Esophagus squamous epithelium (tissue), 5 donors: Measurements from ENCODE around the gene CNOT2. TPM values are rescaled to one million over a fixed set of nuclear protein-coding genes. Genes with fewer than 3 reads are reported as not detected.
A peak's percentile ranks its signal among the peaks of the same experiment; 100 is the strongest.

ENCODE experiments used
- DNase-seq: peaks from one replicate; lab custom pipeline; 2025; lab: John Stamatoyannopoulos, UW
- H3K27ac ChIP-seq, 4 donors: fragments of 200-600 bp; sonication (generic); one replicate each; pipeline ENCODE4 v1.5.1; 2016 to 2019; ENCODE audit warnings: mild to moderate bottlenecking in 1 of 4
- H3K27me3 ChIP-seq, 4 donors: fragments of 200-600 bp; sonication (generic); 1 replicate in 3 of 4; 2 replicates in 1 of 4; pipeline versions ENCODE4 v1.5.1 to v1.6.0; 2017 to 2021; ENCODE audit warnings: antibody characterized with exemption in 1 of 4
- H3K36me3 ChIP-seq, 3 donors: fragments of 200-600 bp; sonication (generic); one replicate each; pipeline ENCODE4 v1.5.1; 2016 to 2019
- H3K4me1 ChIP-seq, 3 donors: fragments of 200-600 bp; sonication (generic); one replicate each; pipeline ENCODE4 v1.5.1; 2017 to 2019
- H3K4me3 ChIP-seq, 4 donors: fragments of 200-600 bp; sonication (generic); 1 replicate in 3 of 4; 2 replicates in 1 of 4; pipeline ENCODE4 v1.5.1; 2016 to 2019; ENCODE audit warnings: mild to moderate bottlenecking in 2 of 4, moderate library complexity in 1 of 4
- H3K9me3 ChIP-seq, 3 donors: fragments of 200-600 bp; sonication (generic); one replicate each; pipeline ENCODE4 v1.5.1; 2016 to 2019
- CTCF ChIP-seq, 6 experiments: fragments of 450-650 bp in 4 of 6; fragments of 200-600 bp in 2 of 6; sonication (generic) in 2 of 6; IDR thresholded peaks; one replicate each; pipeline ENCODE4 v1.5.1; 2016 to 2019; ENCODE audit warnings: antibody characterized with exemption in 6 of 6, mild to moderate bottlenecking in 4 of 6, moderate library complexity in 4 of 6
- POLR2A ChIP-seq, 4 donors: fragments of 450-650 bp; IDR thresholded peaks; one replicate each; pipeline ENCODE4 v1.6.1; 2017; ENCODE audit warnings: antibody characterized with exemption in 4 of 4, mild to moderate bottlenecking in 4 of 4, moderate library complexity in 3 of 4
- WGBS, 2 donors: methylation state at CpG; one replicate each; pipeline ENCODE4 v1.1.5; 2018; 5-methylcytosine and 5-hydroxymethylcytosine counted together
- intact Hi-C: fragments of 100-400 bp; cut with DNase I; formaldehyde crosslinking; loops from one replicate; pipeline ENCODE4 v1.15.0; 2022
- total RNA-seq, 4 donors: library from RNA; depleted of rRNA; stranded (reverse); fragments of >200 nt; gene quantifications; one replicate each; pipeline ENCODE4 v1.1.0, GENCODE V29; 2016
- donor health status: DM: yes; HTN: yes; CAD: no.

Gene CNOT2, protein sequence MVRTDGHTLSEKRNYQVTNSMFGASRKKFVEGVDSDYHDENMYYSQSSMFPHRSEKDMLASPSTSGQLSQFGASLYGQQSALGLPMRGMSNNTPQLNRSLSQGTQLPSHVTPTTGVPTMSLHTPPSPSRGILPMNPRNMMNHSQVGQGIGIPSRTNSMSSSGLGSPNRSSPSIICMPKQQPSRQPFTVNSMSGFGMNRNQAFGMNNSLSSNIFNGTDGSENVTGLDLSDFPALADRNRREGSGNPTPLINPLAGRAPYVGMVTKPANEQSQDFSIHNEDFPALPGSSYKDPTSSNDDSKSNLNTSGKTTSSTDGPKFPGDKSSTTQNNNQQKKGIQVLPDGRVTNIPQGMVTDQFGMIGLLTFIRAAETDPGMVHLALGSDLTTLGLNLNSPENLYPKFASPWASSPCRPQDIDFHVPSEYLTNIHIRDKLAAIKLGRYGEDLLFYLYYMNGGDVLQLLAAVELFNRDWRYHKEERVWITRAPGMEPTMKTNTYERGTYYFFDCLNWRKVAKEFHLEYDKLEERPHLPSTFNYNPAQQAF
- total RNA-seq: 100 to 1,000 TPM in 1 of 4 donors, 10 to 100 TPM in 3; 77.0 to 138 (median 90.1) TPM

DNA sequence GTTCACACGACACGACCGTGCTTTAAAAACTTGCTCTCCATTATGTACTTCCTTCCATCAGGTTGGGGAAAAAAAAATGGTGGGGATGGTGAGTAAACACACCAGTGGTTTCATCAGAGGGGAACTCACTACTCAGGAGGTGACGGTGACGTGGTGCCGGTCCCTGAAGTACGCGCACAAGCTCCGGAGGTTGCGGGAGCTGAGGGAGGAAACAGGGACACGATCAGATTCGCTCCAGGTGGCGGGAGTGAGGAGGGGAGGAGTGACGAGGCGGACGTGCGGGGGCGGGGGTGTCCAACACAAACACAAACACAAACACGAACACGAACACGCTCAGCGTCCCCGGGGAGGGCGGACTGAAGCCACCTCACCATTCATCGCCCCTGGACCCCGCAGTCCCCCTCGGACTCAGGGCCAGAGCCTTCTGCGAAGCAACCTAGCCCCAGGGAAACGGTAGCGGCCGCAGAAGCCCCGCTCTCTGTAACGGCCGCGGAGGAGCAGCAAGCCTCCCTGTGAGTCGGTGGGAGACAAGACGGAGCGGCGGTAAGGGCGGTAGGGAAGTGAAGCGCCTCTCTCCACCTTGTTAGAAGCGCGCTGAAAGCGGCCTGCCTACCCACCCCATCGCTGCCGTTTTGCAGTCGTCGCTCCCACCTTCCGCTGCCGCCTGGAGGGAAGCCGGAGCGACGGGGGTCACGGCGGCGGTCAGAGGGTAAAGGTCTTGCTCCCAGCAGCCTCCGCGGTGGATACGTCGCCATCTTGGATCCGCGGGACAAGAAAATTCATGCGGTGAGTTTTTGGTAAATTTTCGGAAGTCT is at the start of gene CNOT2:
TSS of gene CNOT2 (plus strand) at position 739 of the 815 bp plus-strand sequence. CDS start 34,794 bp downstream, outside the sequence.
- intact Hi-C loops: no loop called here
- Histone ChIP-seq H3K27me3 (no peaks in the 10 kb centered on the region), H3K9me3 (no peaks in the 10 kb centered on the region), H3K4me3 (peak within 1 kb of the TSS; percentile 61 to 99 (median 92)), H3K36me3 (peaks cover 0 to 33% (median 3%) of the 10 kb centered on the region in 3 donors), H3K4me1 (peaks cover under 1 to 60% (median 18%) of the 10 kb centered on the region in 3 donors), H3K27ac (peak within 1 kb of the TSS; percentile 96 to 99 (median 98))
- peak; percentile 33 for DNase-seq
- no peak for TF ChIP-seq CTCF (IDR thresholded peaks at IDR 0.05)
- TF ChIP-seq POLR2A (IDR thresholded peaks at IDR 0.05): peak in 2 of 4 donors; percentile 20 to 52
- WGBS, 2 donors: 0% methylated on average over 17 to 18 of the region's 64 CpGs

- no peaks in the 10 kb centered on the region for H3K4me1 ChIP-seq
Observed at GRCh38 chr12:70194076-70194475, 49.2 kb upstream of the CNOT2 start.

GRCh38 chr12:70196811-70197281 is 46.4 kb upstream of the CNOT2 start:
- Histone ChIP-seq H3K36me3 (no peaks in the 10 kb centered on the region), H3K27ac (no peak overlapping the region), H3K4me3 (no peak overlapping the region), H3K27me3 (no peaks in the 10 kb centered on the region), H3K4me1 (no peaks in the 10 kb centered on the region), H3K9me3 (no peaks in the 10 kb centered on the region)
- no peak for DNase-seq
- 68 to 88% methylated on average over 1 of the region's 1 CpG for WGBS, 2 donors
- intact Hi-C loops: no loop called here
- TF ChIP-seq CTCF (IDR thresholded peaks at IDR 0.05) (no peak), POLR2A (IDR thresholded peaks at IDR 0.05) (no peak)

More at GRCh38 chr12:70194076-70194475, 49.2 kb upstream of the CNOT2 start:
- Histone ChIP-seq H3K27me3 (no peaks in the 10 kb centered on the region), H3K9me3 (no peaks in the 10 kb centered on the region), H3K36me3 (no peaks in the 10 kb centered on the region), H3K27ac (no peak overlapping the region), H3K4me3 (no peak overlapping the region)
- TF ChIP-seq CTCF (IDR thresholded peaks at IDR 0.05): no peak
- no peak for TF ChIP-seq POLR2A (IDR thresholded peaks at IDR 0.05)
- intact Hi-C loops: no loop called here
- DNase-seq: no peak

DNA sequence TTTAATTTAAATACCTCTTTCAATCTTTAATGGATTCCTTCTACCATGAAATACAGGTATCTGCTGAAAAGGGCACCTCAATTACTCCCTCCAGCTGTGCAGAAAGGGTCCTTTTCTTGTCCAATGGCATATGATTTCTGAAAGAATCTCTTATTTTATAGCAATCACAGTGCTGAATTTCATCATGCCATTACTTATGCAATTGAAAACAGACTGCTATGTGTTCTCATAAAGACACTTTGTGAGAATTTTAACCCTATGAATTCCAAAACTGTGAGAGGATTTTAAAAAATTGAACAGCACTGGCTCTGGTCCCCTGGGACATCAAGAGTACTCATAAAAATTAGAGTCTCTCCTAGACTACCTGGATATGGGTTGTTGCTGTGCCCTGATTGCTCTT is 45.9 kb upstream of the CNOT2 start:
- no peaks in the 10 kb centered on the region for H3K27me3 ChIP-seq
- H3K36me3 ChIP-seq: no peaks in the 10 kb centered on the region
- H3K4me1 ChIP-seq: no peaks in the 10 kb centered on the region
- intact Hi-C loops: no loop called here
- H3K9me3 ChIP-seq: no peaks in the 10 kb centered on the region
- TF ChIP-seq CTCF (IDR thresholded peaks at IDR 0.05): no peak
- no peak overlapping the region for H3K27ac ChIP-seq
- H3K4me3 ChIP-seq: no peak overlapping the region
- no peak for DNase-seq
